NCI-H187 (cell line): ENCODE results near the gene FABP7.
A peak's percentile ranks its signal among the peaks of the same experiment; 100 is the strongest.
"Not testable (repeated sequence)": the region's sequence is repeated elsewhere in the genome, so short reads cannot be mapped to it uniquely, and the experiment has no call there.

Experiments used
- DNase-seq, 2 experiments: peaks; one replicate each; lab custom pipeline; 2025; lab: John Stamatoyannopoulos, UW

FABP7 gene

GRCh38 chr6:122779667-122780066 is at the start of gene FABP7:
Gene FABP7 (plus strand): TSS chr6:122779716. CDS start chr6:122779795, 79 bp downstream.
- DNase-seq: peak in 1 of 2 experiments; percentile 76

- no peak for DNase-seq
Observed at GRCh38 chr6:122730334-122730733, 49.2 kb upstream of the FABP7 start.

- DNase-seq: peak in 1 of 2 experiments; percentile 35
Observed at GRCh38 chr6:122730775-122731386, 48.6 kb upstream of the FABP7 start.

- no peak for DNase-seq
Observed at GRCh38 chr6:122733259-122733658, 46.3 kb upstream of the FABP7 start.

GRCh38 chr6:122734529-122735395 is 44.8 kb upstream of the FABP7 start:
- peak in 1 of 2 experiments; percentile 49 for DNase-seq

GRCh38 chr6:122735582-122735981 is 43.9 kb upstream of the FABP7 start:
- DNase-seq: peak; percentile 67 to 77

GRCh38 chr6:122736163-122736562 is 43.4 kb upstream of the FABP7 start:
- DNase-seq: peak; percentile 43 to 66

- no peak for DNase-seq
Observed at GRCh38 chr6:122736616-122737015, 42.9 kb upstream of the FABP7 start.

- DNase-seq: no peak
Observed at GRCh38 chr6:122740091-122740490, 39.4 kb upstream of the FABP7 start.

- DNase-seq: no peak
Observed at GRCh38 chr6:122740936-122741335, 38.6 kb upstream of the FABP7 start.

- peak in 1 of 2 experiments; percentile 64 for DNase-seq
Observed at GRCh38 chr6:122744247-122744646, 35.3 kb upstream of the FABP7 start.

- peak; percentile 89 to 92 for DNase-seq
Observed at GRCh38 chr6:122744856-122745255, 34.7 kb upstream of the FABP7 start.

- no peak for DNase-seq
Observed at GRCh38 chr6:122746688-122747087, 32.8 kb upstream of the FABP7 start.

- DNase-seq: no peak
Observed at GRCh38 chr6:122747573-122747972, 31.9 kb upstream of the FABP7 start.

GRCh38 chr6:122748945-122749344 is 30.6 kb upstream of the FABP7 start:
- not testable (repeated sequence) for DNase-seq

- peak in 1 of 2 experiments; percentile 39 for DNase-seq
Observed at GRCh38 chr6:122749451-122750050, 30.0 kb upstream of the FABP7 start.

GRCh38 chr6:122751326-122751725 is 28.2 kb upstream of the FABP7 start:
- DNase-seq: no peak

GRCh38 chr6:122752459-122752858 is 27.1 kb upstream of the FABP7 start:
- peak in 1 of 2 experiments; percentile 50 for DNase-seq

GRCh38 chr6:122753000-122753687 is 26.4 kb upstream of the FABP7 start:
- DNase-seq: no peak

- peak; percentile 78 to 85 for DNase-seq
Observed at GRCh38 chr6:122753688-122754056, 25.8 kb upstream of the FABP7 start.

GRCh38 chr6:122754191-122754731 is 25.3 kb upstream of the FABP7 start:
- no peak for DNase-seq

GRCh38 chr6:122755901-122756300 is 23.6 kb upstream of the FABP7 start:
- DNase-seq: no peak
